ENCODE measurements around the gene DPP7. TPM values are rescaled to one million over a fixed set of nuclear protein-coding genes. Genes with fewer than 3 reads are reported as not detected.

DPP7 gene
- 100 to 1,000 TPM; 276 to 289 TPM for total RNA-seq

GRCh38 chr9:137114613-137115393 lies at the start of gene DPP7:
DPP7 (minus strand) TSS chr9:137114733; CDS start chr9:137114713, 20 bp downstream.

DNA sequence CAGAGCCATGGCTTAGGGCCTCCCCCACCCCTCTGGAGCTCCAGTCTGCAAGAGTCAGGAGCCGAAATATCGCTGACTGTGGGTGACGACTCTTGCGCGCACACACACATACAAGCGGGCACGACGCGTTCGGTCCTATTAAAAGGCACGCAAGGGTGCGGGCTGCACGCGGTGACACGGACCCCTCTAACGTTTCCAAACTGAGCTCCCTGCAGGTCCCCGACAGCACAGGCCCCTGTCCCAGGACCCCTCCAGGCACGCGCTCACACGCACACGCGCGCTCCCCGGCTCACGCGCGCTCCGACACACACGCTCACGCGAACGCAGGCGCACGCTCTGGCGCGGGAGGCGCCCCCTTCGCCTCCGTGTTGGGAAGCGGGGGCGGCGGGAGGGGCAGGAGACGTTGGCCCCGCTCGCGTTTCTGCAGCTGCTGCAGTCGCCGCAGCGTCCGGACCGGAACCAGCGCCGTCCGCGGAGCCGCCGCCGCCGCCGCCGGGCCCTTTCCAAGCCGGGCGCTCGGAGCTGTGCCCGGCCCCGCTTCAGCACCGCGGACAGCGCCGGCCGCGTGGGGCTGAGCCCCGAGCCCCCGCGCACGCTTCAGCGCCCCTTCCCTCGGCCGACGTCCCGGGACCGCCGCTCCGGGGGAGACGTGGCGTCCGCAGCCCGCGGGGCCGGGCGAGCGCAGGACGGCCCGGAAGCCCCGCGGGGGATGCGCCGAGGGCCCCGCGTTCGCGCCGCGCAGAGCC lies 24.4 kb upstream of the DPP7 start, which contains the start of gene GRIN1:
Gene GRIN1 (plus strand): TSS at position 433 of the 746 bp plus-strand sequence. CDS start 333 bp downstream, outside the sequence.

GRCh38 chr9:137086531-137087408 lies 27.8 kb downstream of the DPP7 start, which contains the start of gene MAN1B1:
MAN1B1 (plus strand) TSS chr9:137086985; CDS start chr9:137087000, 15 bp downstream.

GRCh38 chr9:137077010-137077747 lies 37.4 kb downstream of the DPP7 start, which contains the start of gene UAP1L1:
UAP1L1 (plus strand) TSS chr9:137077517; CDS start chr9:137077533, 16 bp downstream.

GRCh38 chr9:137070201-137070905 lies 44.2 kb downstream of the DPP7 start, which contains the start of gene SAPCD2:
SAPCD2 (minus strand) TSS chr9:137070557; CDS start chr9:137070460, 97 bp downstream.

Other genes with a start within 250 kb of the DPP7 start
- gene EDF1, start 248.4 kb downstream of the DPP7 start, total RNA-seq, result 100 to 1,000 TPM; 316 to 330 TPM
- 10 to 100 TPM; 35.4 to 41.7 TPM for gene TRAF2, start 228.2 kb downstream of the DPP7 start, total RNA-seq
- gene FBXW5, start 170.0 kb downstream of the DPP7 start, total RNA-seq, result 100 to 1,000 TPM; 104 to 108 TPM
- 1 to 10 TPM in 1 of 2 experiments, under 1 TPM in 1; 0.98 to 1.2 TPM for gene C8G, start 169.5 kb downstream of the DPP7 start, total RNA-seq
- gene LCN12, start 162.5 kb downstream of the DPP7 start, total RNA-seq, result 1 to 10 TPM; 2.4 to 2.8 TPM
- 10 to 100 TPM; 13.2 to 17.8 TPM for gene PTGDS, start 137.2 kb downstream of the DPP7 start, total RNA-seq
- gene LCNL1, start 131.7 kb downstream of the DPP7 start, total RNA-seq, result under 1 TPM; 0.58 to 0.60 TPM
- 10 to 100 TPM; 69.6 to 74.6 TPM for gene PAXX, start 122.3 kb downstream of the DPP7 start, total RNA-seq
- gene CLIC3, start 118.2 kb downstream of the DPP7 start, total RNA-seq, result 1 to 10 TPM; 4.5 to 4.6 TPM
- 10 to 100 TPM; 41.1 to 42.6 TPM for gene ABCA2, start 86.5 kb downstream of the DPP7 start, total RNA-seq
- gene FUT7, start 82.6 kb downstream of the DPP7 start, total RNA-seq, result 1 to 10 TPM; 1.7 to 2.4 TPM
- 10 to 100 TPM; 79.2 to 82.7 TPM for gene NPDC1, start 68.6 kb downstream of the DPP7 start, total RNA-seq
- gene ENTPD2, start 60.7 kb downstream of the DPP7 start, total RNA-seq, result under 1 TPM; 0.25 to 0.36 TPM
- 10 to 100 TPM; 24.5 to 25.2 TPM for gene SAPCD2, start 44.2 kb downstream of the DPP7 start, total RNA-seq
- 10 to 100 TPM; 38.3 to 40.2 TPM for gene UAP1L1, start 37.2 kb downstream of the DPP7 start, total RNA-seq
- 10 to 100 TPM; 56.7 to 57.8 TPM for gene MAN1B1, start 27.7 kb downstream of the DPP7 start, total RNA-seq
- gene GRIN1, start 24.4 kb upstream of the DPP7 start, total RNA-seq, result not detected
- gene LRRC26, start 55.3 kb upstream of the DPP7 start, total RNA-seq, result not detected
- not detected for gene TMEM210, start 57.3 kb upstream of the DPP7 start, total RNA-seq
- 10 to 100 TPM; 62.9 to 65.5 TPM for gene ANAPC2, start 73.8 kb upstream of the DPP7 start, total RNA-seq
- gene SSNA1, start 73.9 kb upstream of the DPP7 start, total RNA-seq, result 10 to 100 TPM; 67.9 to 68.4 TPM
- gene TPRN, start 86.0 kb upstream of the DPP7 start, total RNA-seq, result 1 to 10 TPM; 9.2 to 9.7 TPM
- gene TMEM203, start 90.9 kb upstream of the DPP7 start, total RNA-seq, result 10 to 100 TPM; 27.6 to 29.7 TPM
- gene NDOR1, start 91.0 kb upstream of the DPP7 start, total RNA-seq, result 10 to 100 TPM; 25.2 to 30.8 TPM
- gene RNF208, start 107.5 kb upstream of the DPP7 start, total RNA-seq, result 1 to 10 TPM; 5.0 TPM
- gene CYSRT1, start 110.4 kb upstream of the DPP7 start, total RNA-seq, result under 1 TPM; 0.36 to 0.40 TPM
- not detected for gene RNF224, start 112.8 kb upstream of the DPP7 start, total RNA-seq
- gene SLC34A3, start 116.2 kb upstream of the DPP7 start, total RNA-seq, result not detected
- gene TUBB4B, start 126.6 kb upstream of the DPP7 start, total RNA-seq, result 100 to 1,000 TPM; 242 to 246 TPM
- gene STPG3, start 136.6 kb upstream of the DPP7 start, total RNA-seq, result not detected
- 10 to 100 TPM; 52.9 to 54.9 TPM for gene NELFB, start 140.6 kb upstream of the DPP7 start, total RNA-seq
- 1 to 10 TPM; 8.6 to 8.8 TPM for gene TOR4A, start 163.0 kb upstream of the DPP7 start, total RNA-seq
- 1 to 10 TPM in 1 of 2 experiments, under 1 TPM in 1; 0.86 to 1.1 TPM for gene NRARP, start 187.5 kb upstream of the DPP7 start, total RNA-seq